Stomach (tissue), 9 donors: ENCODE results near the gene RPL28. TPM values are rescaled to one million over a fixed set of nuclear protein-coding genes. Genes with fewer than 3 reads are reported as not detected.

Experiments used
- DNase-seq, 2 donors: peaks; one replicate each; pipeline versions ENCODE4 v3.0.0 to v3.0.0-alpha.2; 2013 to 2019
- H3K27ac ChIP-seq, 5 donors: fragments of 200-600 bp in 4 of 5; sonication (generic) in 4 of 5; one replicate each; pipeline ENCODE4 v1.5.1; 2013 to 2019; ENCODE audit warnings: mild to moderate bottlenecking in 1 of 5, moderate library complexity in 1 of 5
- H3K27me3 ChIP-seq, 3 donors: fragments of 200-600 bp; sonication (generic); one replicate each; pipeline ENCODE4 v1.5.1; 2017 to 2019; ENCODE audit warnings: mixed run types in 1 of 3
- H3K36me3 ChIP-seq, 4 donors: fragments of 200-600 bp; sonication (generic); 1 replicate in 3 of 4; 2 replicates in 1 of 4; pipeline ENCODE4 v1.5.1; 2016 to 2019
- H3K4me1 ChIP-seq, 4 donors: fragments of 200-600 bp; sonication (generic); one replicate each; pipeline ENCODE4 v1.5.1; 2016 to 2019
- H3K4me3 ChIP-seq, 4 donors: fragments of 200-600 bp; sonication (generic) in 3 of 4; one replicate each; pipeline ENCODE4 v1.5.1; 2016 to 2019; ENCODE audit warnings: mild to moderate bottlenecking in 1 of 4
- H3K9me3 ChIP-seq, 4 donors: fragments of 200-600 bp; sonication (generic); one replicate each; pipeline ENCODE4 v1.5.1; 2016 to 2019
- CTCF ChIP-seq, 7 experiments: fragments of 450-650 bp in 4 of 7; fragments of 200-600 bp in 3 of 7; sonication (generic) in 3 of 7; IDR thresholded peaks; one replicate each; pipeline ENCODE4 v1.5.1; 2016 to 2019; ENCODE audit warnings: antibody characterized with exemption in 7 of 7, control low read depth in 2 of 7, mild to moderate bottlenecking in 1 of 7
- EP300 ChIP-seq: sonication (generic); formaldehyde crosslinking; IDR thresholded peaks from one replicate; pipeline ENCODE4 v1.6.1; 2017; ENCODE audit warnings: antibody characterized with exemption
- POLR2A ChIP-seq, 4 donors: fragments of 450-650 bp; IDR thresholded peaks; one replicate each; pipeline ENCODE4 v1.6.1; 2016; ENCODE audit warnings: antibody characterized with exemption in 4 of 4, control low read depth in 2 of 4, mild to moderate bottlenecking in 1 of 4, moderate library complexity in 1 of 4
- POLR2AphosphoS5 ChIP-seq, 3 donors: sonication (generic); formaldehyde crosslinking; IDR thresholded peaks; one replicate each; pipeline ENCODE4 v1.6.1; 2016; ENCODE audit warnings: antibody characterized with exemption in 3 of 3
- WGBS, 5 donors: extraction: QIAGEN DNeasy Blood & Tissue Kit in 3 of 5; methylation state at CpG; one replicate each; pipeline versions ENCODE4 v1.1.5 to v1.1.7; 2013 to 2018; 5-methylcytosine and 5-hydroxymethylcytosine counted together
- intact Hi-C: fragments of 100-400 bp; cut with DNase I; formaldehyde crosslinking; loops from one replicate; pipeline ENCODE4 v1.15.1; 2023; ENCODE audit warnings: low total_unique reads
- polyA plus RNA-seq, 3 donors: library from polyadenylated mRNA; stranded (reverse); fragments of 200-250 nt; gene quantifications; one replicate each; pipeline ENCODE4 v1.2.3, GENCODE V29; 2013
- total RNA-seq, 5 donors: library from RNA; depleted of rRNA; stranded (reverse); fragments of >200 nt; gene quantifications; one replicate each; pipeline versions ENCODE4 v1.1.0 to v1.2.3, GENCODE V29; 2014 to 2016
- donor health status: healthy with polysubstance abuse.
- donor health status: Bipolar disorder and iron deficiency.
- donor health status: healthy.

RPL28 gene
- total and polyA plus RNA-seq, 8 donors = 47.5 to 2,388 (median 624) TPM

- Histone ChIP-seq H3K4me1 (no peaks in the 10 kb centered on the region), H3K9me3 (no peaks in the 10 kb centered on the region), H3K36me3 (no peaks in the 10 kb centered on the region), H3K4me3 (no peak overlapping the region), H3K27me3 (peaks cover 0 to 50% (median 2%) of the 10 kb centered on the region in 3 donors), H3K27ac (no peak overlapping the region)
- no peak for TF ChIP-seq POLR2AphosphoS5 (IDR thresholded peaks at IDR 0.05)
- no peak for TF ChIP-seq EP300
- no peak for TF ChIP-seq CTCF (IDR thresholded peaks at IDR 0.05)
- no peak for TF ChIP-seq POLR2A (IDR thresholded peaks at IDR 0.05)
- intact Hi-C loops = no loop called here
- 62 to 71% (median 64%) methylated on average over 31 to 38 of the region's 38 CpGs for WGBS, 5 donors
- DNase-seq = no peak
Measured at GRCh38 chr19:55362174-55362989, 23.4 kb upstream of the RPL28 start.

- H3K9me3 ChIP-seq = no peaks in the 10 kb centered on the region
- no peak for DNase-seq
- intact Hi-C loops = no loop called here
- H3K4me1 ChIP-seq = no peaks in the 10 kb centered on the region
- H3K4me3 ChIP-seq = no peak within 1 kb of the TSS
- 71 to 82% (median 81%) methylated on average over 15 to 27 of the region's 27 CpGs for WGBS, 5 donors
- H3K27ac ChIP-seq = no peak within 1 kb of the TSS
- no peaks in the 10 kb centered on the region for H3K36me3 ChIP-seq
- H3K27me3 ChIP-seq = peaks cover 4 to 55% (median 7%) of the 10 kb centered on the region in 3 donors
- no peak for TF ChIP-seq POLR2AphosphoS5 (IDR thresholded peaks at IDR 0.05)
- no peak for TF ChIP-seq POLR2A (IDR thresholded peaks at IDR 0.05)
Measured at GRCh38 chr19:55362990-55363716, 22.6 kb upstream of the RPL28 start, which contains the start of gene GARIN5B. Gene GARIN5B, minus strand, starts transcription at chr19:55363260. Its CDS starts 194 bp downstream, at chr19:55363066.

- no peak for TF ChIP-seq EP300
- no peak for TF ChIP-seq CTCF (IDR thresholded peaks at IDR 0.05)
- no peak for TF ChIP-seq POLR2AphosphoS5 (IDR thresholded peaks at IDR 0.05)
- no peak for TF ChIP-seq POLR2A (IDR thresholded peaks at IDR 0.05)
- no peak for DNase-seq
- intact Hi-C loops = no loop called here
- H3K27me3 ChIP-seq = peaks cover 16 to 76% (median 28%) of the 10 kb centered on the region in 3 donors
- no peak overlapping the region for H3K27ac ChIP-seq
- H3K9me3 ChIP-seq = no peaks in the 10 kb centered on the region
- H3K36me3 ChIP-seq = no peaks in the 10 kb centered on the region
- 74 to 79% (median 76%) methylated on average over 8 of the region's 8 CpGs for WGBS, 5 donors
- H3K4me1 ChIP-seq = peaks cover 14 to 18% (median 17%) of the 10 kb centered on the region in 4 donors
- H3K4me3 ChIP-seq = no peak overlapping the region
Measured at GRCh38 chr19:55365245-55365644, 20.5 kb upstream of the RPL28 start.

- DNase-seq = no peak
- WGBS, 5 donors = 62 to 75% (median 69%) methylated on average over 17 to 19 of the region's 19 CpGs
- H3K27me3 ChIP-seq = peaks cover 18 to 83% (median 35%) of the 10 kb centered on the region in 3 donors
- H3K27ac ChIP-seq = no peak overlapping the region
- no peaks in the 10 kb centered on the region for H3K9me3 ChIP-seq
- intact Hi-C loops = no loop called here
- peaks cover 16 to 20% (median 20%) of the 10 kb centered on the region in 4 donors for H3K4me1 ChIP-seq
- H3K4me3 ChIP-seq = no peak overlapping the region
- TF ChIP-seq EP300 (no peak), POLR2AphosphoS5 (IDR thresholded peaks at IDR 0.05) (no peak), POLR2A (IDR thresholded peaks at IDR 0.05) (no peak)
- no peaks in the 10 kb centered on the region for H3K36me3 ChIP-seq
Measured at GRCh38 chr19:55365964-55366363, 19.8 kb upstream of the RPL28 start.

- no peaks in the 10 kb centered on the region for H3K36me3 ChIP-seq
- H3K9me3 ChIP-seq = no peaks in the 10 kb centered on the region
- peaks cover 18 to 84% (median 43%) of the 10 kb centered on the region in 3 donors for H3K27me3 ChIP-seq
- H3K27ac ChIP-seq = no peak overlapping the region
- intact Hi-C loops = no loop called here
- no peak for DNase-seq
- no peak for TF ChIP-seq POLR2AphosphoS5 (IDR thresholded peaks at IDR 0.05)
- no peak for TF ChIP-seq EP300
- TF ChIP-seq CTCF (IDR thresholded peaks at IDR 0.05) = no peak
- TF ChIP-seq POLR2A (IDR thresholded peaks at IDR 0.05) = no peak
- H3K4me1 ChIP-seq = peaks cover 16 to 20% (median 20%) of the 10 kb centered on the region in 4 donors
- 60 to 100% (median 73%) methylated on average over 2 to 3 of the region's 3 CpGs for WGBS, 5 donors
- H3K4me3 ChIP-seq = no peak overlapping the region
Measured at GRCh38 chr19:55366790-55367189, 18.9 kb upstream of the RPL28 start.
